ENCODE results near the gene RCSD1.

DNA sequence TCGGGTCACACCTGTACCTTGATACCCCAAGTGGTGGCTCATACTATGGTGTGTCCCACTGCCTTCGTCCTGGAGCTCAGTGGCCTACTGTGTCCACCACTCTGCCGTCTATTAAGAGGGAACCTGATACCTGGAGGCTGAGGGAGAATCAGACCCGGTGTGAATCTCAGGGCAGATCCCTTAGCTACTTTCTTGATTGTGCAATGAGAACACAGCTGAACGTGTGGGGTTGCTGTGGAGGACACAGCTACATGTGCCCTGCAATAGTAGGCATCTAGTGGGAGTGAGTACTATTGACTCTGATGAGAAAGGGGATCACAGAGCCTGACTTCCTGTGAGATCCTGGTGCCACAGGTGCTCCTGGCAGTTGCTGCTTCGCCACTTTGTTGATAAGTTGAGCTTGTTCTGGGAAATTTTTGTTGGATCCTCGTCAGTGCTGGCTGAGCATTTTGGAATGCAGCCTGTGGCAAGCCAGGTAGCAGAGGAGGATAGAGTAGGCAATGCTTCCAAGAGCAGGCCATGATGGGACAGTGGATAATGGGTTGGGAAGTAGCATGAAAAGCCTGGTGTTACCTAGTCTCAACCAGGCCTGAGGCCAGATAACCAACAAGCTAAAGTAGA lies 63.5 kb downstream of the RCSD1 start:
- TF ChIP-seq POLR2A (IDR thresholded peaks at IDR 0.05; ENCODE audit: low read depth, low read length) (no peak), POLR2AphosphoS5 (IDR thresholded peaks at IDR 0.05; ENCODE audit: low read depth, low read length) (no peak), TAF1 (IDR thresholded peaks at IDR 0.05; ENCODE audit: low read depth, low read length) (no peak)

Measured in GM12891 (cell line).